GM19240 (cell line): ENCODE results near the gene HK1.
"Not testable (repeated sequence)": the region's sequence is repeated elsewhere in the genome, so short reads cannot be mapped to it uniquely, and the experiment has no call there.

ENCODE experiments used
- DNase-seq: peaks from one replicate; pipeline ENCODE4 v3.0.0; 2011; ENCODE audit warnings: low spot score; ENCODE audit not compliant: insufficient read length

The HK1 gene

GRCh38 chr10:69254877-69255276, 23.4 kb upstream of the HK1 start:
- DNase-seq = no peak

GRCh38 chr10:69259547-69260243, 18.6 kb upstream of the HK1 start:
- DNase-seq = no peak

- no peak for DNase-seq
Measured at GRCh38 chr10:69261184-69261583, 17.1 kb upstream of the HK1 start.

- peak; percentile 26 for DNase-seq
Measured at GRCh38 chr10:69262292-69262751, 16.0 kb upstream of the HK1 start.

GRCh38 chr10:69265521-69265920, 12.8 kb upstream of the HK1 start:
- DNase-seq = no peak

GRCh38 chr10:69268761-69269416, 9.4 kb upstream of the HK1 start:
- no peak for DNase-seq

- DNase-seq = no peak
Measured at GRCh38 chr10:69269761-69270160, 8.5 kb upstream of the HK1 start.

- DNase-seq = no peak
Measured at GRCh38 chr10:69270990-69271389, 7.3 kb upstream of the HK1 start.

GRCh38 chr10:69272624-69273023, 5.7 kb upstream of the HK1 start:
- no peak for DNase-seq

- DNase-seq = no peak
Measured at GRCh38 chr10:69275444-69275843, 2.9 kb upstream of the HK1 start.

GRCh38 chr10:69276503-69276902, 1.8 kb upstream of the HK1 start:
- no peak for DNase-seq

GRCh38 chr10:69279110-69279509, 814 bp downstream of the HK1 start:
- DNase-seq = no peak

- no peak for DNase-seq
Measured at GRCh38 chr10:69281507-69282413, 3.5 kb downstream of the HK1 start.

GRCh38 chr10:69284402-69284801, 6.1 kb downstream of the HK1 start:
- DNase-seq = not testable (repeated sequence)

- DNase-seq = no peak
Measured at GRCh38 chr10:69285699-69286098, 7.4 kb downstream of the HK1 start.

- DNase-seq = no peak
Measured at GRCh38 chr10:69287181-69287580, 8.9 kb downstream of the HK1 start.

- DNase-seq = no peak
Measured at GRCh38 chr10:69290993-69291392, 12.7 kb downstream of the HK1 start.

GRCh38 chr10:69292459-69292858, 14.2 kb downstream of the HK1 start:
- DNase-seq = no peak

GRCh38 chr10:69295027-69295636, 16.8 kb downstream of the HK1 start:
- no peak for DNase-seq

- no peak for DNase-seq
Measured at GRCh38 chr10:69303632-69304051, 25.3 kb downstream of the HK1 start.

GRCh38 chr10:69306421-69306820, 28.1 kb downstream of the HK1 start:
- DNase-seq = no peak

- no peak for DNase-seq
Measured at GRCh38 chr10:69307434-69307833, 29.1 kb downstream of the HK1 start.
